Omental fat pad (tissue), 4 donors: ENCODE measurements around the gene G6PC3. TPM values are rescaled to one million over a fixed set of nuclear protein-coding genes. Genes with fewer than 3 reads are reported as not detected.

Experiments used
- ATAC-seq: fragments of 150-250 bp; one replicate; pipeline ENCODE4 v1.9.1; 2016; ENCODE audit warnings: mild to moderate bottlenecking, moderate library complexity; ENCODE audit not compliant: low FRiP score
- DNase-seq: peaks from one replicate; pipeline ENCODE4 v3.0.0-alpha.2; 2019; ENCODE audit warnings: low spot score
- total RNA-seq, 4 donors: library from RNA; depleted of rRNA; stranded (reverse); fragments of >200 nt; gene quantifications; one replicate each; pipeline ENCODE4 v1.1.0, GENCODE V29; 2016
- TF ChIP-seq, protein P1 (sequence below), 3 donors: fragments of 450-650 bp; IDR thresholded peaks; one replicate each; pipeline ENCODE4 v1.5.1; 2016 to 2017; ENCODE audit warnings: antibody characterized with exemption in 3 of 3, mild to moderate bottlenecking in 3 of 3, moderate library complexity in 2 of 3

The G6PC3 gene
- total RNA-seq, 4 donors from 2014 or later = 30.1 to 58.3 (median 39.0) TPM

DNA sequence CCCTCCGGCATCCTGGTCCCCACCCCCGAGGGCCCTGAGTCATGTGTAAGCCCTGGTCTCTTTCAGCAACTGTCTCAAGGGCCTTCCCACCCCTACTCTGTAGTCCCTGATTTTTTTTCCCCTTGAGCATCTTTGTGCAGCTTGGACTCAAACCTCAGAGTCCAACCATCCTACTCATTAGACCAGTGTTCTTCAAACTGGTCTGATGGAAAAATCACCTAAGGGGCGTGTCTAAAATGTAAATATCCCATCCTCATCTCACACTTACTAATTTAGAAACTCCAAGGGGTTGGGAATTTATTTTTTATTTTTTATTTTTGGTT, 624 bp downstream of the G6PC3 start:
- no peak for DNase-seq

DNA sequence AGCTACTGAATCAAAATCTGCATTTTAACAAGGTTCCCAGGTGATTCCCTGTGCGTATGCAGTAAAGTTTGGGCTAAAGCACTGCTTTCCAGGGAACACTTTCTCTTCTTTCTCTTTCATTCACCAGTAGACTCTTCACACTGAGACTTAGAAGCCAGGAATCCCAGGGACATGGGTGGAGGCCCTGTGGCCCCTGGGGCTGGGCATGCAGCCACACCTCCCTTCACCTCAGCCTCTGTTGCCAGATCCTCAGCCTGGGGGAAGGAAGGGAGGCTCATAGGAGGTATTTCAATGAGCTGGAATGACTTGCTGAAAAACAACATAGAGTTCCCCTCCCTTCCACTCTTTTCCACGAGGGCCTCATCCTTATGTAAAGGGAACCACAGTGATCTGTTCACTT, 1.2 kb downstream of the G6PC3 start:
- no peak for DNase-seq
- ATAC-seq = no peak
- TF ChIP-seq, protein P1, sequence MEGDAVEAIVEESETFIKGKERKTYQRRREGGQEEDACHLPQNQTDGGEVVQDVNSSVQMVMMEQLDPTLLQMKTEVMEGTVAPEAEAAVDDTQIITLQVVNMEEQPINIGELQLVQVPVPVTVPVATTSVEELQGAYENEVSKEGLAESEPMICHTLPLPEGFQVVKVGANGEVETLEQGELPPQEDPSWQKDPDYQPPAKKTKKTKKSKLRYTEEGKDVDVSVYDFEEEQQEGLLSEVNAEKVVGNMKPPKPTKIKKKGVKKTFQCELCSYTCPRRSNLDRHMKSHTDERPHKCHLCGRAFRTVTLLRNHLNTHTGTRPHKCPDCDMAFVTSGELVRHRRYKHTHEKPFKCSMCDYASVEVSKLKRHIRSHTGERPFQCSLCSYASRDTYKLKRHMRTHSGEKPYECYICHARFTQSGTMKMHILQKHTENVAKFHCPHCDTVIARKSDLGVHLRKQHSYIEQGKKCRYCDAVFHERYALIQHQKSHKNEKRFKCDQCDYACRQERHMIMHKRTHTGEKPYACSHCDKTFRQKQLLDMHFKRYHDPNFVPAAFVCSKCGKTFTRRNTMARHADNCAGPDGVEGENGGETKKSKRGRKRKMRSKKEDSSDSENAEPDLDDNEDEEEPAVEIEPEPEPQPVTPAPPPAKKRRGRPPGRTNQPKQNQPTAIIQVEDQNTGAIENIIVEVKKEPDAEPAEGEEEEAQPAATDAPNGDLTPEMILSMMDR (IDR thresholded peaks at IDR 0.05) = no peak

More for the DNA sequence above, 624 bp downstream of the G6PC3 start:
- no peak for ATAC-seq
- TF ChIP-seq, protein P1 (IDR thresholded peaks at IDR 0.05) = no peak

DNA sequence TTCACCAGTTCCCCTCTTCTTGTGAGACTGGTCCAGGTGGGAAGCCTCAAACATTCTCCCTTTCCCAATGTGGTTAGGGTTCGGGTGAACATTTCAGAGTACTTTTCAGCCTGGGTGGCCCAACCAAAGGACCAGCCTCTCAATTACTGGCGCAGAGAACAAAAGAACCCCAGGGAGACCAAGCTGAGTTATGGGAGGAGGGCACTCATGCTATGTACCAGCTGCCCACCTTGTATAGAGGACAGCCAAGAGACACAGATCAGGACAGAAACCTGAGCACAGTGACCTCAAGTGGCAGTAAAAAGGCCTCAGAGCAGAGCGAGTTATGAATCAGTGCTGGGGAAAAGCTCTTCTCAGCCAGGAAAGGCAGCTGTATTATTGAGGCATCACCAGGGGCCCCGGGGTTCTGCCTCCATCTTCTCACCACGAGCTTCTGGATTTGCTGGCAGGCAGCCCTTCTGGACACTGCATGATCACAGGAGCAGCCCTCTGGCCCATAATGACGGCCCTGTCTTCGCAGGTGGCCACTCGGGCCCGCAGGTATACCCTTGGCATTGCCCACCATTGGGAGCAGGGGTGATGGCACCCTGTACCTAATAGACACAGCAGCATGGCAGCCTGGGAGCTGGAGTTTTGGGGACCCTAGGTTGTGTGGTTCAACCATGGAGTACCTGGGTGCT, 3.8 kb downstream of the G6PC3 start:
- TF ChIP-seq, protein P1 (IDR thresholded peaks at IDR 0.05) = no peak
- no peak for DNase-seq
- ATAC-seq = no peak

DNA sequence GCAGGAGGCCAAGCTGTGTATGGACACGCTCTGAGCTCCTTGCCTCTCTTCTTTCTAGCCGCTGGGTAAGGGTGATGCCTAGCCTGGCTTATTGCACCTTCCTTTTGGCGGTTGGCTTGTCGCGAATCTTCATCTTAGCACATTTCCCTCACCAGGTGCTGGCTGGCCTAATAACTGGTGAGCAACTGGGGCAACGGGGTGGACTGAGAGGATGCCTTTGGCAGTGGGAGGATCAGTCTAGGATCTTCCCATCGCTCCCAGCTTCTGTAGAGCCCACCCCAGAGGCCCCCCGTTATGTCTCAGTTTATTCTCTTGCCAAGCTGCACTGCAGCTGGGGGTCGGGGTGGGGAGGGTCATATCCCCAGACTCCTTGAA, 4.4 kb downstream of the G6PC3 start:
- TF ChIP-seq, protein P1 (IDR thresholded peaks at IDR 0.05) = no peak
- DNase-seq (no peak), ATAC-seq (no peak)

DNA sequence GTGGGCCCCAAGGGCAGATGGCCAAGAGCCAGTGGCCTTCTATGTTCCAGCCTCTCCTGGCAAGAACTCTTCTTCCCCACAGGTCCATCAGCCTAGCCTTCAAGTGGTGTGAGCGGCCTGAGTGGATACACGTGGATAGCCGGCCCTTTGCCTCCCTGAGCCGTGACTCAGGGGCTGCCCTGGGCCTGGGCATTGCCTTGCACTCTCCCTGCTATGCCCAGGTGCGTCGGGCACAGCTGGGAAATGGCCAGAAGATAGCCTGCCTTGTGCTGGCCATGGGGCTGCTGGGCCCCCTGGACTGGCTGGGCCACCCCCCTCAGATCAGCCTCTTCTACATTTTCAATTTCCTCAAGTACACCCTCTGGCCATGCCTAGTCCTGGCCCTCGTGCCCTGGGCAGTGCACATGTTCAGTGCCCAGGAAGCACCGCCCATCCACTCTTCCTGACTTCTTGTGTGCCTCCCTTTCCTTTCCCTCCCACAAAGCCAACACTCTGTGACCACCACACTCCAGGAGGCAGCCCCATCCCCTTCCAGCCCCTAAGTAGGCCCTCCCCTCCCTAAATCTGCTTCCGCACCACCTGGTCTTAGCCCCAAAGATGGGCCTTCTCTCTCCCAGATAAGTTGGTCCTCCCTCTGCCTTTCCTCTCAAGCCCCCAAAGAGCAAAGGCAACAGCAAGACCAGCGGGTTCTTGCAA, 5.2 kb downstream of the G6PC3 start:
- no peak for DNase-seq
- TF ChIP-seq, protein P1 (IDR thresholded peaks at IDR 0.05) = no peak
- no peak for ATAC-seq

DNA sequence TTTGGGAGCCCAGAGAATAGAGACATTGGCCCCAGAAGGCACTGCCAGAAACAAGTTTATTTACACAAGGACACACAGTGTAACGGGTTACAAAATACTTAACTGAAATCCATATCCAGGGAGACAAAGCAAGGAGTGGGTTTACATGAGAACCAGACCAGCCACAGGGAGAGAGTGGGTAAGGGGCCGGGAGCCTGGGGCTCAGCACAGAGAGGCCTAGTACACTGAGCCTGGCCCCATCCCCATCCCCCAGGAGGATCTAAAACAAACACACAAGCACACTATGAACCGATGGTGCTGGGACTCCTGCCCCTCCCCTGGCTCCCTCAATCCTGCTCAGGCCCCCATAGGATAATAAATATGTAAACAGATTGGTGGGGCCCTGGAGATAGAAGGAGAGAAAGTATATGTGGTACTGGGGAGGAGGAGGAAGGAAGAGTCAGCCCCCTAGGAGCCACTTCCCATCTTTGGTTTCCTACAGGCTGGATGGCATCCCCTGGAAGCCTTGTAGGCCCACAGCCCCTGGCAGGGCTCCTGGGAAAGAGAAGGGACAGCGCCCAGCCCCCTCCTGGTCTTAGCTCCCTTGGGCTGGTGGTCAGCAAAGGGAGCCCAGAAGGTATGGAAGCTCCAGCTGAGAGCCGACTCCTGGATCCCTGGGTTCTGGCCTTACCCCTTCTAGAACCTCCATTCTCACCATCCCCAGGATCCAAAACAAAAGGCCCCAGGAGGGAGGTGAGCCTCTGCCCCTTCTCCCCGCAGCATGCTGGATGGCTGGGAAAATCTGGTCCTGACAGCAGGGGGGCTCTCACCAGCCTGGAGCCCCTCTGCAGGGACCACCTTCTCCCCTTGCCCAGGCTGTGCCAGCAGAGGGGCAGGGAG, 6.4 kb downstream of the G6PC3 start:
- ATAC-seq (no peak), DNase-seq (no peak)
- TF ChIP-seq, protein P1 (IDR thresholded peaks at IDR 0.05) = no peak
